Eye (tissue), 1 donor: ENCODE data around the gene ZNF595.
"Not testable (repeated sequence)": the region's sequence is repeated elsewhere in the genome, so short reads cannot be mapped to it uniquely, and the experiment has no call there.

ENCODE experiments used
- DNase-seq: peaks from one replicate; pipeline ENCODE4 v3.0.0-alpha.2; 2015

Gene ZNF595

GRCh38 chr4:52804-53479, at the start of gene ZNF595:
TSS of gene ZNF595 (plus strand) at chr4:53321. CDS start at chr4:53489, 168 bp downstream.
- DNase-seq, result not testable (repeated sequence)

GRCh38 chr4:9937-10870, 42.9 kb upstream of the ZNF595 start:
- peak; percentile 38 for DNase-seq

GRCh38 chr4:11095-11815, 41.9 kb upstream of the ZNF595 start:
- not testable (repeated sequence) for DNase-seq

GRCh38 chr4:11816-12417, 41.2 kb upstream of the ZNF595 start:
- not testable (repeated sequence) for DNase-seq

- not testable (repeated sequence) for DNase-seq
These were observed 35.0 kb upstream of the ZNF595 start for GRCh38 chr4:18128-18527.

- not testable (repeated sequence) for DNase-seq
These were observed 34.5 kb upstream of the ZNF595 start for GRCh38 chr4:18589-18988.

- not testable (repeated sequence) for DNase-seq
These were observed 30.2 kb upstream of the ZNF595 start for GRCh38 chr4:22882-23281.

- DNase-seq, result not testable (repeated sequence)
These were observed 28.8 kb upstream of the ZNF595 start for GRCh38 chr4:24359-24758.

- DNase-seq, result not testable (repeated sequence)
These were observed 25.6 kb upstream of the ZNF595 start for GRCh38 chr4:27501-27900.

- DNase-seq, result not testable (repeated sequence)
These were observed 24.2 kb upstream of the ZNF595 start for GRCh38 chr4:28767-29542.

- DNase-seq, result not testable (repeated sequence)
These were observed 19.8 kb upstream of the ZNF595 start for GRCh38 chr4:33314-33713.

GRCh38 chr4:36559-37415, 16.3 kb upstream of the ZNF595 start:
- DNase-seq, result not testable (repeated sequence)

GRCh38 chr4:38202-38601, 14.9 kb upstream of the ZNF595 start:
- DNase-seq, result not testable (repeated sequence)

GRCh38 chr4:43375-43774, 9.7 kb upstream of the ZNF595 start:
- not testable (repeated sequence) for DNase-seq

- DNase-seq, result not testable (repeated sequence)
These were observed 1.9 kb upstream of the ZNF595 start for GRCh38 chr4:51253-51652.

GRCh38 chr4:51655-52277, 1.4 kb upstream of the ZNF595 start:
- DNase-seq, result not testable (repeated sequence)

- not testable (repeated sequence) for DNase-seq
These were observed 400 bp downstream of the ZNF595 start for GRCh38 chr4:53521-53920.

GRCh38 chr4:64733-65132, 11.6 kb downstream of the ZNF595 start:
- DNase-seq, result not testable (repeated sequence)

GRCh38 chr4:71830-72229, 18.7 kb downstream of the ZNF595 start:
- no peak for DNase-seq

GRCh38 chr4:85951-86350, 32.8 kb downstream of the ZNF595 start:
- no peak for DNase-seq
